ENCODE results near the gene ZNF222.

The ZNF222 gene

GRCh38 chr19:44050740-44051649 is 25.8 kb downstream of the ZNF222 start:
- peak overlapping the region in 12 of 21 experiments; percentile 12 to 84 (median 68) for H3K27ac ChIP-seq
- peak overlapping the region; percentile 56 to 77 (median 65) for H3K4me3 ChIP-seq

- H3K27ac ChIP-seq = peak within 1 kb of the TSS in 19 of 21 experiments; percentile 46 to 91 (median 81)
- peak within 1 kb of the TSS; percentile 56 to 77 (median 65) for H3K4me3 ChIP-seq
Observed at GRCh38 chr19:44051650-44052402, 26.6 kb downstream of the ZNF222 start, which contains the start of gene ZNF223. TSS of gene ZNF223 (plus strand) at chr19:44052036. CDS start at chr19:44055177, 3,141 bp downstream.

- Histone ChIP-seq H3K27ac (no peak overlapping the region), H3K4me3 (no peak overlapping the region)
Observed at GRCh38 chr19:44055870-44056269, 30.7 kb downstream of the ZNF222 start.

GRCh38 chr19:44059229-44059628 is 34.0 kb downstream of the ZNF222 start:
- Histone ChIP-seq H3K4me3 (no peak overlapping the region), H3K27ac (no peak overlapping the region)

GRCh38 chr19:44061038-44061437 is 35.9 kb downstream of the ZNF222 start:
- Histone ChIP-seq H3K4me3 (no peak overlapping the region), H3K27ac (no peak overlapping the region)

GRCh38 chr19:44066305-44066704 is 41.1 kb downstream of the ZNF222 start:
- no peak overlapping the region for H3K27ac ChIP-seq
- no peak overlapping the region for H3K4me3 ChIP-seq

- Histone ChIP-seq H3K27ac (no peak overlapping the region), H3K4me3 (no peak overlapping the region)
Observed at GRCh38 chr19:44069415-44069814, 44.2 kb downstream of the ZNF222 start.

- H3K27ac ChIP-seq = peak within 1 kb of the TSS in 14 of 21 experiments; percentile 7 to 68 (median 46)
- peak within 1 kb of the TSS; percentile 55 to 80 (median 58) for H3K4me3 ChIP-seq
Observed at GRCh38 chr19:44071824-44072542, 46.8 kb downstream of the ZNF222 start, which contains the start of gene ZNF284. TSS of gene ZNF284 (plus strand) at chr19:44072159. CDS start at chr19:44076390, 4,231 bp downstream.

- H3K4me3 ChIP-seq = peak overlapping the region; percentile 55 to 80 (median 58)
- H3K27ac ChIP-seq = peak overlapping the region in 10 of 21 experiments; percentile 7 to 68 (median 42)
Observed at GRCh38 chr19:44072543-44073401, 47.6 kb downstream of the ZNF222 start.

- no peak overlapping the region for H3K27ac ChIP-seq
- H3K4me3 ChIP-seq = no peak overlapping the region
Observed at GRCh38 chr19:44076325-44076724, 51.1 kb downstream of the ZNF222 start.

All from skin epidermis (tissue), 12 donors.